B cell (primary cell): Measurements from ENCODE around the gene HSD17B12. TPM values are rescaled to one million over a fixed set of nuclear protein-coding genes. Genes with fewer than 3 reads are reported as not detected.

Source experiments
- ATAC-seq: fragments of 200-7000 bp; cut with Tn5 transposase; one replicate; pipeline ENCODE4 v1.10.0; 2021; ENCODE audit warnings: low read depth, mild to moderate bottlenecking, moderate number of reproducible peaks, moderate library complexity
- CTCF ChIA-PET: fragments of 350-600 bp; sonication (Branson Sonifier 250); formaldehyde crosslinking; loops from one replicate; lab custom pipeline; 2021; ENCODE audit warnings: antibody characterized with exemption, inconsistent platforms; lab: Charles Lee
- POLR2A ChIA-PET: fragments of 350-600 bp; sonication (Branson Sonifier 250); formaldehyde crosslinking; loops from one replicate; lab custom pipeline; 2021; ENCODE audit warnings: antibody characterized with exemption; lab: Charles Lee
- DNase-seq: peaks from one replicate; pipeline ENCODE4 v3.0.0; 2013
- H2AFZ ChIP-seq: 2 replicates; pipeline ENCODE4 v1.6.1; 2012; ENCODE audit warnings: mild to moderate bottlenecking, low read depth, low read length; ENCODE audit not compliant: insufficient read depth, poor library complexity, severe bottlenecking
- H3K27ac ChIP-seq, 2 donors: 1 replicate in 1 of 2; 2 replicates in 1 of 2; pipeline ENCODE4 v1.5.1; 2012 to 2013; ENCODE audit warnings: low read length in 2 of 2, mild to moderate bottlenecking in 2 of 2, moderate library complexity in 1 of 2
- H3K27me3 ChIP-seq, 4 experiments: fragments of 200-600 bp in 1 of 4; sonication (generic) in 1 of 4; replicated peaks in 1 of 4; 1 replicate in 2 of 4; 2 replicates in 2 of 4; pipeline versions ENCODE4 v1.6.1 to v1.7.0; 2013 to 2016; ENCODE audit warnings: low read length in 3 of 4, mild to moderate bottlenecking in 2 of 4, mixed read lengths in 1 of 4, moderate library complexity in 1 of 4; ENCODE audit not compliant: insufficient read depth in 4 of 4, control insufficient read depth in 3 of 4; ENCODE audit errors: control extremely low read depth in 1 of 4
- H3K36me3 ChIP-seq, 2 experiments: replicated peaks in 1 of 2; 1 replicate in 1 of 2; 2 replicates in 1 of 2; pipeline versions ENCODE4 v1.6.1 to v1.7.1; 2013; ENCODE audit warnings: low read length in 1 of 2; ENCODE audit not compliant: insufficient read depth in 2 of 2, control insufficient read depth in 1 of 2; ENCODE audit errors: control extremely low read depth in 1 of 2, extremely low read depth in 1 of 2
- H3K4me1 ChIP-seq, 2 donors: fragments of 200-600 bp in 1 of 2; sonication (generic) in 1 of 2; 1 replicate in 1 of 2; 2 replicates in 1 of 2; pipeline versions ENCODE4 v1.5.1 to v1.6.1; 2013 to 2017; ENCODE audit warnings: low read length in 2 of 2; ENCODE audit not compliant: control insufficient read depth in 2 of 2, insufficient read depth in 2 of 2
- H3K4me2 ChIP-seq: replicated peaks from 2 replicates; pipeline ENCODE3; 2012; ENCODE audit warnings: mild to moderate bottlenecking, low read depth, low read length; ENCODE audit not compliant: poor library complexity, severe bottlenecking
- H3K4me3 ChIP-seq, 5 experiments: fragments of 200-600 bp in 1 of 5; sonication (generic) in 1 of 5; 1 replicate in 3 of 5; 2 replicates in 2 of 5; pipeline versions ENCODE4 v1.5.1 to v1.7.0; 2011 to 2016; ENCODE audit warnings: low read length in 4 of 5, mild to moderate bottlenecking in 4 of 5, low read depth in 2 of 5, control low read depth in 1 of 5, moderate library complexity in 1 of 5; ENCODE audit not compliant: insufficient read depth in 1 of 5; ENCODE audit errors: control extremely low read depth in 1 of 5, extremely low read depth in 1 of 5
- H3K79me2 ChIP-seq: fragments of 200-600 bp; sonication (generic); one replicate; pipeline ENCODE4 v1.6.0; 2016; ENCODE audit warnings: low read length; ENCODE audit not compliant: control insufficient read depth, insufficient read depth
- H3K9ac ChIP-seq: fragments of 200-600 bp; sonication (generic); 2 replicates; pipeline ENCODE4 v1.6.1; 2017; ENCODE audit warnings: mild to moderate bottlenecking, low read length, moderate library complexity
- H3K9me3 ChIP-seq, 3 donors: one replicate each; pipeline versions ENCODE4 v1.6.1 to v1.7.1; 2013; ENCODE audit warnings: low read length in 2 of 3; ENCODE audit not compliant: control insufficient read depth in 2 of 3, insufficient read depth in 1 of 3; ENCODE audit errors: control extremely low read depth in 1 of 3
- H4K20me1 ChIP-seq: 2 replicates; pipeline ENCODE4 v1.6.0; 2012; ENCODE audit warnings: mild to moderate bottlenecking, low read length; ENCODE audit not compliant: insufficient read depth, control insufficient read depth, poor library complexity, severe bottlenecking
- H3K27ac Mint-ChIP-seq: one replicate; pipeline ENCODE4 v1.8.0; 2021; ENCODE audit warnings: mixed read lengths
- H3K27me3 Mint-ChIP-seq: one replicate; pipeline ENCODE4 v1.8.0; 2021; ENCODE audit warnings: mixed read lengths
- H3K4me1 Mint-ChIP-seq: one replicate; pipeline ENCODE4 v1.8.0; 2021; ENCODE audit warnings: mixed read lengths
- H3K4me3 Mint-ChIP-seq: one replicate; pipeline ENCODE4 v1.8.0; 2021; ENCODE audit warnings: mixed read lengths
- H3K9me3 Mint-ChIP-seq: one replicate; pipeline ENCODE4 v1.8.0; 2022; ENCODE audit warnings: mixed read lengths; ENCODE audit not compliant: insufficient read depth
- CTCF ChIP-seq: fragments of 200-600 bp; IDR thresholded peaks from one replicate; pipeline ENCODE4 v1.8.0; 2022; ENCODE audit warnings: antibody characterized with exemption, mild to moderate bottlenecking
- EZH2 ChIP-seq: IDR thresholded peaks from 2 replicates; pipeline ENCODE4 v1.6.1; 2012; ENCODE audit warnings: borderline replicate concordance, low read depth, mild to moderate bottlenecking, moderate library complexity, low read length; ENCODE audit not compliant: insufficient read depth, poor library complexity, severe bottlenecking
- WGBS: methylation state at CpG from one replicate; pipeline ENCODE4 v1.1.5; 2013; ENCODE audit warnings: missing lambda C conversion rate; ENCODE audit not compliant: insufficient coverage; 5-methylcytosine and 5-hydroxymethylcytosine counted together
- intact Hi-C: fragments of 100-400 bp; cut with micrococcal nuclease; formaldehyde crosslinking; loops from one replicate; pipeline ENCODE4 v1.10.0; 2022
- polyA plus RNA-seq: library from polyadenylated mRNA; depleted of rRNA; stranded (reverse); fragments of >200 nt; gene quantifications from 2 replicates; pipeline ENCODE4 v1.2.3, GENCODE V29; 2012
- total RNA-seq, 2 donors: library from RNA; stranded (reverse); fragments of 120-200 nt in 1 of 2; gene quantifications; 1 replicate in 1 of 2; 2 replicates in 1 of 2; pipeline versions ENCODE4 v1.2.3 to v1.2.4, GENCODE V29; 2013 to 2022

HSD17B12 gene
- total and polyA plus RNA-seq, 2 donors (not counting 1 experiment from before 2014, with no cell fraction given): 13.1 to 34.6 TPM

DNA sequence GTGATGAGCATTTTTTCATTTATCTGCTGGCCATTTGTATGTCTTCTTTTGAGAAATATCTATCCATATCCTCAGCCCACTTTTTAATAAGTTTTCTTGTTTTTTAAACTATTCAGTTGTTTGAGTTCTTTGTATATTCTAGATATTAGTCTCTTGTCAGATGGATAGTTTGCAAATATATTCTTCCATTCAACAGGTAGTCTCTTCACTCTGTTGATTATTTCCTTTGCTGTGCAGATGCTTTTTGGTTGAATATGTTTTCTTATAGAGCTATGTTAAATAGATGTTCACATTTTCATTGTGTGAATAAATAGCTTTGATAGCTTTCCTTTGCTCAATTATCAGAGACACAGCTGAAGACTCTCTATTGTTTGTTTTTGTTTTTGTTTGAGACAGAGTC, 131.9 kb downstream of the HSD17B12 start:
- Histone ChIP-seq H3K4me2 (no peak overlapping the region), H2AFZ (no peak overlapping the region), H3K79me2 (no peaks in the 10 kb centered on the region), H3K9me3 (no peaks in the 10 kb centered on the region), H3K27me3 (no peaks in the 10 kb centered on the region), H3K9ac (no peak overlapping the region), H3K36me3 (peaks cover 4 to 11% of the 10 kb centered on the region in 2 experiments), H3K4me1 (no peaks in the 10 kb centered on the region), H3K27ac (no peak overlapping the region), H3K4me3 (no peak overlapping the region), H4K20me1 (no peaks in the 10 kb centered on the region)
- Mint-ChIP-seq H3K27me3 (no peaks in the 10 kb centered on the region), H3K27ac (no peak overlapping the region), H3K9me3 (no peaks in the 10 kb centered on the region), H3K4me1 (no peaks in the 10 kb centered on the region), H3K4me3 (no peak overlapping the region)
- ATAC-seq (no peak), DNase-seq (no peak)
- POLR2A ChIA-PET: no interaction called here
- TF ChIP-seq EZH2 (no peak), CTCF (no peak)
- intact Hi-C loops: no loop called here
- CTCF ChIA-PET: no interaction called here

- TF ChIP-seq CTCF: no peak
- no peak for TF ChIP-seq EZH2
- Histone ChIP-seq H3K4me2 (no peak overlapping the region), H3K4me3 (no peak overlapping the region), H3K9ac (no peak overlapping the region), H2AFZ (no peak overlapping the region), H3K36me3 (peaks cover 4 to 15% of the 10 kb centered on the region in 2 experiments), H3K27ac (no peak overlapping the region), H3K27me3 (no peaks in the 10 kb centered on the region), H3K4me1 (no peaks in the 10 kb centered on the region), H3K9me3 (peaks cover 0 to 1% (median 0%) of the 10 kb centered on the region in 3 donors), H3K79me2 (no peaks in the 10 kb centered on the region), H4K20me1 (no peaks in the 10 kb centered on the region)
- ChIA-PET POLR2A (no interaction called here), CTCF (no interaction called here)
- intact Hi-C loops: no loop called here
- no peak overlapping the region for H3K27ac Mint-ChIP-seq
- no peaks in the 10 kb centered on the region for H3K4me1 Mint-ChIP-seq
- DNase-seq (no peak), ATAC-seq (no peak)
- H3K27me3 Mint-ChIP-seq: no peaks in the 10 kb centered on the region
- WGBS: no CpG with 5 or more reads among the region's 1 CpG
- H3K9me3 Mint-ChIP-seq: no peaks in the 10 kb centered on the region
- H3K4me3 Mint-ChIP-seq: no peak overlapping the region
These were observed 137.7 kb downstream of the HSD17B12 start for GRCh38 chr11:43818220-43818619.
